ENCODE data around the gene PDCL2.

- TF ChIP-seq, protein P1, sequence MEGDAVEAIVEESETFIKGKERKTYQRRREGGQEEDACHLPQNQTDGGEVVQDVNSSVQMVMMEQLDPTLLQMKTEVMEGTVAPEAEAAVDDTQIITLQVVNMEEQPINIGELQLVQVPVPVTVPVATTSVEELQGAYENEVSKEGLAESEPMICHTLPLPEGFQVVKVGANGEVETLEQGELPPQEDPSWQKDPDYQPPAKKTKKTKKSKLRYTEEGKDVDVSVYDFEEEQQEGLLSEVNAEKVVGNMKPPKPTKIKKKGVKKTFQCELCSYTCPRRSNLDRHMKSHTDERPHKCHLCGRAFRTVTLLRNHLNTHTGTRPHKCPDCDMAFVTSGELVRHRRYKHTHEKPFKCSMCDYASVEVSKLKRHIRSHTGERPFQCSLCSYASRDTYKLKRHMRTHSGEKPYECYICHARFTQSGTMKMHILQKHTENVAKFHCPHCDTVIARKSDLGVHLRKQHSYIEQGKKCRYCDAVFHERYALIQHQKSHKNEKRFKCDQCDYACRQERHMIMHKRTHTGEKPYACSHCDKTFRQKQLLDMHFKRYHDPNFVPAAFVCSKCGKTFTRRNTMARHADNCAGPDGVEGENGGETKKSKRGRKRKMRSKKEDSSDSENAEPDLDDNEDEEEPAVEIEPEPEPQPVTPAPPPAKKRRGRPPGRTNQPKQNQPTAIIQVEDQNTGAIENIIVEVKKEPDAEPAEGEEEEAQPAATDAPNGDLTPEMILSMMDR (IDR thresholded peaks at IDR 0.05; ENCODE audit: poor library complexity, severe bottlenecking): no peak
- TF ChIP-seq SMC3 (conservative IDR thresholded peaks at IDR 0.05; ENCODE audit: poor library complexity): no peak
- no peak for TF ChIP-seq POLR2AphosphoS5 (IDR thresholded peaks at IDR 0.05)
- no peak for TF ChIP-seq REST (IDR thresholded peaks at IDR 0.05; ENCODE audit: borderline replicate concordance)
- TF ChIP-seq EZH2 (IDR thresholded peaks at IDR 0.05; ENCODE audit: borderline replicate concordance, insufficient read depth, low read length, poor library complexity, severe bottlenecking): no peak
- TF ChIP-seq TAF1 (IDR thresholded peaks at IDR 0.05; ENCODE audit: low read depth): no peak
- no peak for TF ChIP-seq EP300 (conservative IDR thresholded peaks at IDR 0.05; ENCODE audit: poor library complexity, severe bottlenecking)
- no peak for TF ChIP-seq MXI1 (conservative IDR thresholded peaks at IDR 0.05; ENCODE audit: poor library complexity, severe bottlenecking)
These were observed 13.0 kb upstream of the PDCL2 start for GRCh38 chr4:55604996-55605395.

Data from neural cell (in vitro differentiated cells).